ENCODE measurements around the gene VLDLR.

The VLDLR gene

DNA sequence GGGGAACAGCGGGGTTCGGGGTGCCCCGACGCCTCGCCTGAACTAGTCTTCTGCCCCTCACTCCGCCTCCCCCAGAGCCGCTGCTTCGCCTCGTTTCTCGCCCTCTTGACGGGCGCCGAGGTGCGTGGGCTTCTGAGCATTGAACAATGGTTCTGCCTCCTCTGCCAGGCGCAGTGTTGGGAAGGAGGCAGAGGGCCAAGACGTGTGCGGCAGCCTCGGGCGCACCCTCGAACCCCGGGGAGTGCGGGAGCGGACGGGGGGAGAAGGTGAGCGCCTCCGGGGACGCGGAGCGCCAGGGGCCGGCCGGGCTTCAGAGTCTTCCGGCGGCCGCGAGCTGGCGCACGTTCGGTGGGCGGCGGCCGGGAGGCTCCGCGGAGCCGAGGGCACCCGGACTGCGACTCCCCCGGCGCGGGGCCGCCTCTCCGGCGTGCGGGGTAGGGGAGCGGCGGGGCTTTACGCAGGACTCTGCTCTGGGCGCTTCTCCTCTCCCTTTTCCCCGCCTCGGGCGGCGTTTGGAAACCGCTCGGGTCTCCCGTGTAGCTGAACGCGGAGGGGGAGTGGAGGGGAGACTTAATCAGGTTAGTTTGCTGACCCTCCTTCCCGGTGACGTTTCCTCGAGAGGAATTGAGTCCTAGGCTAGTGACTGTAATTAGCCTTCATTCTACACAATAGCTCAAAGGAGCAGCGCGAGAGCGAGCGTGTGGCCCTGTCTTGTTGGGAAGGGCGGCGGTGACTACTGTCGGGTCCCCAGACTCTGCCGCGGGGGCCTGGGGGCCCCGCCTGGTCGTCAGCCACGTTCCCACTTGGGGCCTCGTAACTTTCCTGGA, 1.1 kb downstream of the VLDLR start:
- DNase-seq, result peak; percentile 17

GRCh38 chr9:2623288-2624050, 1.9 kb downstream of the VLDLR start:
- no peak for DNase-seq

- DNase-seq, result no peak
These were observed 2.6 kb downstream of the VLDLR start for GRCh38 chr9:2624051-2624682.

- no peak for DNase-seq
These were observed 3.8 kb downstream of the VLDLR start for GRCh38 chr9:2625427-2625826.

DNA sequence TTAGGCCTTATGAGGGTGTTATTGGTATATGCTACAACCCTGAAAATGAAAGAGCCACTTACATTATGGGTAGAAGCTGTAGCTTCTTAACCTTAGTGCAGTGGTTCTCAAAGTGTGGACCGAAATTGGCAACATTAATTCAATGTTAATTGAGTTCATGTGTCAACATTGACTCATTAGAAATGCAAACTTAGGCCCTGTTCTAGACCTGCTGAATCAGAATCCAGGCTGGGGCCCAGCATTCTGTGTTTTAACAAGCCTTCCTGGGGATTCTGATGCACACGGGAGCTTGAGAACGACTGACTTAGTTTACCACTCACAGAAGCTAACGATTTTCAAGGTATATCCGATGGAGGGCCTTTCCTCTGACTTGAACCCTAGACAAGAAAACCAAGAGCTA, 7.3 kb downstream of the VLDLR start:
- DNase-seq, result no peak

DNA sequence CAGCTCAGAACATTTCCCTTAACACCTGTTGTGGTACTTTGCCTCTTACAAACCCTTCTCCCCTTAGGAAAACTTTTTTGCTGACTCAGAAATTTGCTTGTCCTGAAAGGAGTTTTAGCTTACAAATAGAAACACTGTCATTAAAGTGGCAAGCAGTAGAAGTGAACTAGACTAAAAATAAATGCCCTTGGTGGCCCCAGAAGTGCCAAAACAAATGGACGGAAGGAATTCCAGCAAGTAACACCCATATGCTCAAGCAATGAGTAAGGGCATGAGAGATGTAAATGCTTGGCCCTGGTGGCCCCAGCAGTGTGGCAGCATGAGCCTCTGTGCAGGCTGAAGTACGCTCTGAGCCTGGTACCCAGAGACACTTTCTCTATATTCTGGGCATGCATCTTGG, 8.6 kb downstream of the VLDLR start:
- no peak for DNase-seq

DNA sequence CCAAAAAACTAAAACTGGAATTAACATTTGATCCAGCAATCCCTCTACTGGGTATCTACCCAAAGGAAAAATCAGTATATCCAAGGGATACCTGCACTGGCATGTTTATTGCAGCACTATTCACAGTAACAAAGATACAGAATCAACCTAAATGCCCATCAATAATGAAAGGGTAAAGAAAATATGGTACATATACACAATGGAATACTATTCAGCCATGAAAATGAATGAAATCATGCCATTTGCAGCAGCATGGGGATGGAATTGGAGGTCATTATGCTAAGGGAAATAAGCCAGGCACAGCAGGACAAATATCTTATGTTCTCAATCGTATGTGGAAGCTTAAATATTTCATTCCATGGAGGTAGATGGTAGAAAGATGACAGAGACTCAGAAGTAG, 9.7 kb downstream of the VLDLR start:
- no peak for DNase-seq

DNA sequence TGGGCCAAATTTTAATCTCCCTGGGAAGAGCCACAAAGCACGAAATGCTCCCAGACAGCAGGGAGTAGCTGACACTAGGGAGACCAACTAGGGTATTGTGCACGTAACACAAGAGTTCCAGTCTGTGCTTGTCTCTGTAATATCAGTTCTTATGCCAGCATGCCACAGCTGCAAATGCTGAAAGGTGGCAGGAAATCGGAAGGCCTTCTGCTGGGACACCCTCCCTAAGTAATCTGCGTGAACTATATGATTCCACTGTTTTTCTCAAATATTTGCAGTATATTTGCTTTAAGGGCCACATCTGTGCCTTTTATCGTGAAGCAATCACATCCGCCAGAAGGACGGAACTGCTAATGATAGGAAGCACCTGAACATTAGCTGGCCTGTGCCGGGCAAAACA, 12.6 kb downstream of the VLDLR start:
- no peak for DNase-seq

GRCh38 chr9:2634818-2635217, 13.2 kb downstream of the VLDLR start:
- DNase-seq, result no peak

DNA sequence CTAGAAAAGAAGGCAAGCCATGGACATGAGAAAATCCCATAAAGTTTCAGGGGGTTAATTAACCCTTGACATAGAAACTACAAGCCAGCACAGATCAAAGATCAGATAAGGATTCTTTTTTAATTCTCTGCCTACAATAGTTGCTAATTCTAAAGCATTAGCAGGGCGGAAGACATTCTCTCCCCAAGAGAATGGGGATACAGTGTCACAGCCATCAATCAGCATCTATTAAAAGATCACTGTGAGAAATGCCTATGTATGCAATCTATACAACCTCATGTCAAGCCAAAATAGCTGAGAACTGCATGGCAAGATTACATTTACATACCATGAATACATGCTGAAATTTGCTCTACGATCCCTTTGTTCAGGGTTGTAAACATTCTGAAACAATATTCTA, 14.3 kb downstream of the VLDLR start:
- DNase-seq, result no peak

- no peak for DNase-seq
These were observed 15.8 kb downstream of the VLDLR start for GRCh38 chr9:2637390-2637789.

- DNase-seq, result no peak
These were observed 17.5 kb downstream of the VLDLR start for GRCh38 chr9:2638871-2639673.

DNA sequence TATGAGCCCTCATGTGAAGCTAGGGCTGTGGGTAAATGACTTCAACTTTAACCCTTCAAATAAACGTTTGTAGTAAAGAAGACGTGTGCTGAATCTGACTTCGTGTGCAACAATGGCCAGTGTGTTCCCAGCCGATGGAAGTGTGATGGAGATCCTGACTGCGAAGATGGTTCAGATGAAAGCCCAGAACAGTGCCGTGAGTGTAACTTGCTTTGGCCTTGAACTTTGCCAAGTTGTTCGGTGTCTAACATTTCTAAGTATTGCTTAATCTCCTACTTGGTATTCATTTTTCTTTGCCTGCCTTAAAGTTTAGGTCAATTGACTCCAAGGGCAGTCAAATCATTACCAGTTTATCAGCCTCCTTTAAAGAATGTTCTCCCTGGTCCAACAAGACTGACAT, 18.2 kb downstream of the VLDLR start:
- DNase-seq, result no peak

DNA sequence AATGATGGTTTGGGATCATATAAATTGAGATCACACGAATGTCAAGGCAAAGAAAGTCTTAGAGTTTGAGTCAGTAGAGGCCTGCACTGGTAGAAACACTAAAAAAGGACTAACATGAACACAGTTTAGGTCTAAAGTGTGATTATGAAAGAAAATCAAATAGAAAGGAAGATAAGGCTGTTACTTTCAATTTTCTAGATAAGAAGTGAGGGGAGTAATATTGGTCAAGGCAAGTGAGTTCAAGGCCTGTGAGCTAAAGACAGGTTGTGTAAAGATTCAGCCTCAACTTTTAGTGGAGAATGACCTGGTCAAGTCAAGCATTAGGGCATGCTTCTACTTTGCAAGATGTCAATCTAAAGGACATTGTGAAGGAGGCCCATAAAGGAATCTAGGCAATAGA, 19.0 kb downstream of the VLDLR start:
- DNase-seq, result no peak

- no peak for DNase-seq
These were observed 19.4 kb downstream of the VLDLR start for GRCh38 chr9:2641033-2641432.

GRCh38 chr9:2642068-2642467, 20.5 kb downstream of the VLDLR start:
- no peak for DNase-seq

- DNase-seq, result no peak
These were observed 24.0 kb downstream of the VLDLR start for GRCh38 chr9:2645569-2645968.

DNA sequence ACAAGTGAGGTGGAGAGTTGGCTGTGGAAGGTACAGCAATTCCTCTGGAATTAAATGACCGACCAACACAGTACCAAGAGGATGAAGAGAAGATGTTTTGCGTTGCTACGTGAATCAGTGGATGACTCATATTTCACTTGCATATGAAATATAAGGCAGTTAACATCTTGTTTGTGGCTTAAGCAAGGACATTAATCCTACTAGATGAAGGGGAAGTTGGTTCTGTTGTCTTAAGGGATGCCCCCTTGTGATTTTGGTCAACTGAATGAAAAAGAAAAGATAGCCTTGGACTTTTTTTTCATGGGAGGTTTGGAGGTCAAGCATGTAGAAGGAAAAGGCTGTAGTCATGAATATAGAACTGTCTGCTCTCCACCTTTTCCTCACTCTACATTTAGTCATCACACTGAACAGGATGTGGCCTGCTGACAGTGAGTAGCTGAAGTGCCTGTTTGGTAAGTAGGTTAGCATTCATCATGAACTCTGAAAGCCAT, 33.9 kb downstream of the VLDLR start:
- no peak for DNase-seq

- no peak for DNase-seq
These were observed 35.8 kb downstream of the VLDLR start for GRCh38 chr9:2657427-2657826.

GRCh38 chr9:2662496-2662895, 40.9 kb downstream of the VLDLR start:
- DNase-seq, result no peak

GRCh38 chr9:2663461-2664173, 42.0 kb downstream of the VLDLR start:
- no peak for DNase-seq
